Ecto neural progenitor cell (in vitro differentiated cells): ENCODE results near the gene IGSF21.

Experiments
- DNase-seq: peaks from one replicate; pipeline ENCODE4 v3.0.0-alpha.2; 2018; ENCODE audit warnings: low spot score

IGSF21 gene

DNA sequence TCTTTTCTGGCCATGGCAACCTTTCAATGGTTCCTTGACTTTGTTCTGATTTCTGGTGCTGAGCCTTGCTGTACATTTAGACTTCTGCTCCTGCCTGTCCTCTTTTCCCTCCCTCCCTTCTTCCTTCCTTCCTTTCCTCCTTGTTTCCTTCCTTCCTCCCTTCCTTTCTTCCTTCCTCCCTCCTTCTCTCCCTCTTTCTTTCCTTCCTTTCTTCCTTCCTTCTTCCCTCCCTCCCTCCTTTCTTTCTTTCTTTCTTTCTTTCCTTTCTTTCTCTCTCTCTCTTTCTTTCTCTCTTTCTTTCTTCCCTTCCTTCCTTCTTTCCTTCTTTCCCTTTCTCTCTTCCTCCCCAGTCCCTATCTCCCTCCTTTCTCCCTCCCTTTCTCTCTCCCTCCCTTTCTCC, 10.4 kb upstream of the IGSF21 start:
- no peak for DNase-seq

DNA sequence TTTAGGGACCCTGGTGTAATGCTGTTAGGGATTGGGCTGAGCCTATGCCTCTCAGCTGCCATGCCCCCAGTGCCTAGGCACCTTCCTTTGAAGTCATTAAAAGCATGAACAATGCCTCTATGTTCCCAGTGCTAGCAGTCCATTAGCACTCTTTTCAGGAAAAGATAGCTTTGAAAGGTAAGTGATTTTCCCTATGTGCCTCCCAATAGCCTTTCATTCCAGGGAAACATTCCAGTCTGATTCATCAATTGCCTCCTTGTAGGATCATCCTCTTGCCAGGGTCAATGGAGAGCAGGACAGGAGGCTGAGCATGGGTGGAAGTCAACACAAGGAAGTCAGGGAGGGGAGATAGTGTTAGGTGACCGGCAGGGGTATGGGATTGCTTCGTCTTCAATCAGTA, 8.6 kb upstream of the IGSF21 start:
- DNase-seq, result no peak

DNA sequence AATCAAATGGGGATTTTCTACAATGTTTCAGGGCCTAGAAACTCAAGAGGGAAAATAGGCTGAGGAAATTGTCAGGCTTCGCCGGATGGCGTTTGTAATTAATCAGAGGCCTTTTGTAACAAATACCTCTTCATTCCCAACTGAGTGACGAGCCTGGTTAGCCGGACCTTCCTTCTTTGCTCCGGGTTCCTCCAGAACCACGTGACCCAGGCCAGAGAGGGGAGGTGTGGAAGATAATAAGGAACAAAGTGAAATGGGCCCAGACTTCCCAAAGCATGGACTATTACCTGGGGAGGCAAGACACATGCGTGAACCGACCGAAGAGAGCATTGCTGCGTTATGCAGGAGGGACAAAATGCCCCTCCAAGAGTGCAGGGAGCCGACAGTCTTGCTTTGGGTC, 7.5 kb upstream of the IGSF21 start:
- DNase-seq, result no peak

DNA sequence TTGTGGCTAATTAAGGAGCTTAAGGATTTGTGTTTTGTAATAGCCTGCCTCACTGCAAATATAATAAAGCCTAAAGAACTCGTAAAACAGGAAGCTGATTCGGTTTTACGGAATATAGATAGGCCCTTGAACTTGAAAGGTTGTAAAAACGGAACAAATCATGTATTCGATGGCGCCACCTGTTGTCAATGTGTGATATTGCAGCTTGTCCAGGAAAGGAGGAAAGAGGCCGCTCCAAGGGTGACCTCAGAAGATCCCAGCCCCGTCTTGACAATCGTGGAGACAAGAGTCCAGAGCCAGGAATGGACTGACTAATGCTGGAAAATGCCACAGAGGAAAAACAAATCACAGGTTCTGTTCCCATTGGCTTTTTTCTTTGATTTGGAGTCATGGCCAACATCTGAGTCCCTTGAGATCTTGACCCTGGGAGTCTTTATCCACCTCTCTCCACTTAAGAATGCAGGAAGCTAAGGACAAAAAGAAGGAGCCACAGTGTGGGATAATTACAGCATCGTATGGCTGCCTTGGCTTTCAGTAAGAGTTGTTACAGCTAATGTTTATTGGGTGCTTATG, 7.0 kb upstream of the IGSF21 start:
- no peak for DNase-seq

DNA sequence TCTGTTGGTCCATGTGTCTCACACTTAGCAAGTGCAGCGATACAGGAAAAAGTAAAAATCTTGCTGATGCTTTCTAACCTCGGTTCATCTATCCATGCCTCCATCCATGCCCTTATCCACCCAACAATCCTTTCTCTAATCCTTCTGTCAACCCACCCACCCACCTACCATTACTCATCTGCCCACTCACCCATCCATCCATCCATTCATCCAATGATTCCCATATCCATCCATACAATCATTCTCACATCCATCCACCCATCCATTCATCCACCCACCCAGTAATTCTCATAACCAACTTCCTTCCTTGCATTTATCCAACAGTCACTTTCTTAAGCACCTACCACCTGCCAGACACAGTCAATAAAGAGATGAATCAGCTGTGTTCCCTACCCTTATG, 6.1 kb upstream of the IGSF21 start:
- DNase-seq, result no peak

DNA sequence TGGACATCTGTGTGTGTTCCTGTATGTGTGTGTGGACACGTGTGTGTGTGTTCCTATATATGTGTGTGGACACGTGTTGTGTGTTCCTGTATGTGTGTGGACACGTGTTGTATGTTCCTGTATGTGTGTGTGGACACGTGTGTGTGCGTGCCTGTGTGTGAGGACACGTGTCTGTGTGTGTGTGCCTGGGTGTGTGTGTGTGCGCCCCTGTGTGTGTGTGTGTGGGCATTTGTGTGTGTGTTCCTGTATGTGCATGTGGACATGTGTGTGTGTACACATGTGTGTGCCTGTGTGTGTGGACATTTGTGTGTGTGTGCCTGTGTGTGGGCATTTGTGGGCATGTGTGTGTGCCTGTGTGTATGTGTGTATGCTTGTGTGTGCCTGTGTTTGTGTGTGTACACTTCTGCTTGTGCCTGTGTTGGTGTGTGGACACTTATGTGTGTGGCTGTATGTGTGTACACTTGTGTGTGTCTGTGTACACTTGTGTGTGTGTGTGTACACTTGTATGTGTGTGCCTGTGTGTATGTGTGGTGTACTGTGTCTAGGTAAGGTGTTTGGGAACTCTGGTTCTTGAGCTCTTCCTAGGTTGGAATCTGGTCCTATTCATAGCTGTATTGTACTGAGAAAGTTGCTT, 3.7 kb upstream of the IGSF21 start:
- DNase-seq, result no peak

DNA sequence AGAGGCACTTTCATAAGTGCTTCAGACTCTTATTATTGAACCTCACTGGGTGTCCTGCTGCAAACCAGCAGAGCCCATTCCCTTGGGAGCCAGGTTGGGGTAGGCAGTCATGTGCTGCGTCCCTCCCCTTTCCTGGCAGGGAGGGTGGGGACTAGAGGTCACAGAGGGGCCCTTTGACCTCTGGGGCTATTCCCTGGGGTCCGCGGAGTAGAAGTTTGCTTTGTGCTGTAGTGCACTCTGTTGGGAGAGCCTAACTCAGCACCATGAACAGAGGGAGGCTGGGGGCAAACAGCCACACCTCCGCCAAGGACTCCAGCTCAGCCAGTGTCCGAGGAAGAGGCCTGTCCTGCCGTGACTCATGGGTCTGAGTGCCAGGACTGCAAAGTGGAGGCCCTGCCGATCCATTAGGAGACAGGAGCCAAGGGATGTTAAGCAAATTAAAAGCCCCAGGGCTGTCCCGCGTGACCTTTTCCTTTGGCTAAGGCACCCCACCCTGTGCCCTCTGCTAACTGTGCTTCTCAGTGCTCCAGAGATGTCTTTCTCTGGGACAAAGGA, 3.0 kb upstream of the IGSF21 start:
- DNase-seq, result peak; percentile 59

DNA sequence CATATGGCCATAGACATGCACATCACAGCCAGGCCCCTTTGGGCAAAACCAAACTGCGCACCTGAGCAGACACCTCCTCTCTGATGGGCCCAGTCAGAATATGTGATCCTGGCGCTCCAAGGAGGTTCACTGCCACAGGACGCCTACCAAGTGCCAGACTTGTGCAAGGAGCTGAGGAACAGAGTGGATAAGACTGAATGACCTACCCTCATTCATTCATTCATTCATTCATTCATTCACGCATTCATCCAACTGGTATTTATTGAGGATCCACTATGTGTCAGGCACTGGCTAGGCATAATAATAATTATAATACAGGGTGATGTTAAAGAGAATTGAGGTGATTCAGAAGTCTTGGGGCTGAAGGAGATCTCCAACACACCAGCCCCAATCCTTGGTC, 2.4 kb upstream of the IGSF21 start:
- DNase-seq, result no peak

DNA sequence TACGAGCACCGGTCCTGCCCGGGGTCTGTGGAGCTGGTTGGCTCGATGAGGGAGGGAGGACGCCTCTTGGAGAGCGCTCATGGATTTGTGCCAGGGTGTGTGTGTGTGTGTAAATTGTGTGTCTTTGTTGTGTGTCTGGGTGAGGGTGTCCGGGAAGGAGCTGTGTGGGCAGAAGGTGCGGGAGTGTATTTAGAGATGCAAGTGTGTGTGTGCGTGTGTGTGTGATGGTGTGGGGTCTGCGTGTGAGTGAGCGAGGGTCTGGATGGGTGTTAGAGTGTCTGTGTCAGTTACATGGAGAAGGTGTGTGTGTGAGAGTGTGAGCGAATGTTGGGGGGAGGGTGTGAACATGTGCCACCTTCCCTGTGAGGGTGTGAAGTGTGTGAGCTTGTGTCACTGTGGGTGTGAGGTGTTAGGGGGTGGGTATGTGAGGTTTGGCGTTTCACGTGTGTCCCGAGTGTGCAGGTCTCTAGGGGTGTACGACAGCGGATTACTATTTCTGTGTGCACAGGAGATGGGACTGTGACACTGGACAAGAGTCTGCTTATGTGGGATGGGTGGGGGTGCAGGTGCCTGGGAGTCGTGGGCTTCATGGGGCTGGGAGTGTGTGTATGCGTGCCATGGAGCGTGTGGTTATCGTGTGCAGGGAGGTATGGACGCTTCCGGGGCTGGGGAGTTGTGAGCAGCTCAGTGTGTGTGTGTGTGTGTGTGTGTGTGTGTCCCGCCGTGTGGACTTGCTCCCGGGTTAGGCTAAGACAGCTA, 880 bp downstream of the IGSF21 start:
- DNase-seq, result peak; percentile 60

DNA sequence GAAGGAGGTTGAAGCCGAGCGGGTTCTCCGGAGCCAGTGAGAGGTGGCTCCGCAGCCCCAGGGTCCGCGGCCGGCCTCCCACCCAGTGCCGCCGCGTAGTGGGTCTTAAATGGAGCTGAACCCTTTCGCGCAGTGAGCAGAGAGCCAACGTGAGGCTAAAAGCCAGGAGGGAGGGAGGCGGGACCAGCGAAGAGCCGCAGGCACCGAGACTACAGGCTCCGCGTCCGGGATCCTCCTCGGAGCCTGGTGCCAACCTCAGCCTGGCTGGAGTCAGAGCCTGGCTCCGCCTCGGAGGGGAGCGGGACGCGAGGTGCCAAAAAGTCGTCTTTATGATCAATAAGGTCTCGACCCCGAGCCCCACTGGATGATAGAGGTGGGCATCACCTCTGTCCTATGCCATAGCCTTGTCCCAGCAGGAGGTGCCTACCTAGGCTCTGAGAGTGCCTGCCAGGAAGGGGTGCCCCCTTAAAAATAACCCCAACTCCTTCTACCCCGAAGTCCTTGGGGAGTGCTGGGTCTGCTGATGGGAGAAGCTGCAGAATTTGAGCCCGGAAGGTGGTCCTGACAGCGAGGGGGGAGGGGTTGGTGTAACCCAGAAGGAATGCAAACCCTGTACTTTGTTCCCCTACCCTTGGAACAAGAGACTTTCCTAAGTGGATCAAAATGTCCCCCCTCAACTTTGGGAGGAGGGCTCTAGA, 1.6 kb downstream of the IGSF21 start:
- peak; percentile 57 for DNase-seq

DNA sequence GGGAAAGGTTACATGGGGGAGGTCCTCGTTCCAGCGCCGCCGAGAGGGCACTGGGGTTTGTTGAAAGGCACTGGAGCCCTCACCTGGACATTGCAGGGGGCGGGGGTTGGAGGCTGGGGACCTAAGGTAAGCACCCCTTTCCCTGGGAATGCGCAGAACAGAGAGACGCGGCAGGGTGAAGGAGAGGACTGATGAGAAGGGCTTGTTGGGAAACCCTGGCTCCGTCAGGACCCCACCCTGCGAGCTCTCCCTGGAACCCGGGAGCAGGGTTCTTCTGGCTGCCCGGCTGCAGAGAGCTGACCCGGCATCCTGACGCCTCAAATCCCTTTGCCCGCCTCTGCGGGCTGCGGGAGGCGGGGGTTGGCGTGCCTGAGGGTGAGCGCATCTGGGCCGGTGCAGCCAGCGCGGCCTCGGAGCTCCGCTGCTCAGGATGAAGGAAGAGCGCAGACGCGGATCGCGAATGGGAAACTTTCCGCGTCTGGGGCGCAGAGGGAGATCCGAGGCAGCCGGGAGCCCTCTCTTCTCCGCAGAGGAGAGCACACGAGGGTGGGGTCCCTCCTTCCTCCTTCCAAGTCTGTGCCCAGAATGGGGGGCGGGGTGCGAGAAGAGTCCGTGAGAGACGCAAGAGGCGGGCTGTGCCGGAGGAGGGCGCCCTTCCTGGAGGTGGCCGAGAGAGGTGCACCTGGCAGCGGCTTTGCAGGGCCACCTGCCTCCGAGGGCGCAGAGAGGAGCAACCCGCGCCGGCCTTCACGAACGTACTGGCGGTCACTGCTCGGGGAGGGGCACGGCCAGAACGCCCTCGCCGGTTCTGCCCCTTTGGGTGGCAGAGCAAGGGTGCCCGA, 2.4 kb downstream of the IGSF21 start:
- DNase-seq, result peak; percentile 85

DNA sequence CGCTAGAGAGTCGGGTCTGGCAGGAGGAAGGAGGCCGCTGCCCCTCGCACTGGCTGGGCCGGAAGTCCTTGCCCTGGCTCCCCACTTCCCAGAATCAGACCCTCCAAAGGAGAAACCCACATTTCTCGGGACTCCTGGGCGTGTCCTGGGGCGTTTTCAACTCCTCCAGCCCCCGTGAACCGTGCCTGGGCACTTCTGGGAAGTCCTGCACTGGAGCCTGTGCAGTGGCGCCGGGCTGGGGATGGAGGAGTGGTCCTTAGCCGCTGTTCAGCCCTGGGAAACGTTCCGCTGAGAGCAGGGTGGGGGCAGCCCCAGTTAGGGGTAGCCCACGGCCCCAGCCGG, 3.0 kb downstream of the IGSF21 start:
- no peak for DNase-seq

DNA sequence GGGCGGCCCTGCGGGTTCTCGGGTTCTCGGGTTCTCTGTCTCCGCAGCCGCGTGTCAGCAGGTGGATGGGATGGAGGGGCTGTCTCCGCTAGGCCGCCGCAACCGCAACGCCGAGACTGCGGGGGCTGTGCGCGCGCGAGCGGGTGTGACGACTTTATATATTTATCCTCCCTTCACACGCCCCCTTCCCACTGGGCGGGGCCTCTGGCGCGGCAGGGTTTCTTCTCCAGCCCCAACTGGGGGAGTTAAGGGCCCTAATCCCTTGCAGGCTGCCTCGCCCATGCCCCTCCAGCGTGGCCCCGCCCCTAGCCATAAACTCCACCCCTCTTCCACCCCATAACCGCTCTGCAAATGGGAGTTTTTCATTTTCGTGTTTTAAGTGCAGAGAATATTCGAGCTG, 3.4 kb downstream of the IGSF21 start:
- DNase-seq, result peak; percentile 66

DNA sequence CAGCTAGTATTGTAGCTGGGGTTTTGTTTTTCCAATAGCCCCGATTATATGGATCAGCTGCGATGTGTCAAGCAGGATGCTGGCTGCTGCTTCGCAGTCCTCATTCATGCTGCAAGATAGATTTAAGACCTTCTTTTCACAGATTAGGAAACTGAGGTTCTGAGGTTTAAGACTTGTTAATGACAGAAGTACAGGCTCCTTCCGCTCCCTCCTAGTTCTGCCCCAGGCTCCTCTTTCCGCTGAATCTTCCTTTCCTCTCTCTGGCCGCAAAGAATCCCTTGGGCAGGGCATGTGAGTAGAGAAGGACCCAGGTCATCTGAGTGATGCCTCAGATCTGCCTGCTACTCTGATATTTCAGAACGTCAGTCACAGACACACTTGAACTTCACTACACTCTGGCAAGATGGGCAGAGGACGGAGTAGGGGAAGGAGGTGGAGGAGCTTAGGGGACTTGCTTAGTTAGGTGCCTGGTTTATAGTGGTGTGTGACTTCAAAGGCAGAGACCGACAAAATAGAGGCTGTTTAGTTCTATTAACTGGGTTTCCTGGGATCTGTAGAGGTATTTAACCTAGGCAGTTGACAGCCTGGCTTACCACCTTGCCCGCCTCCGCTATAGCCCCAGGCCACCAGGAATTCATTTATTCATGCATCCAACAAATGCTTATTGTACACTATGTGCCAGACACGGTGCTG, 4.2 kb downstream of the IGSF21 start:
- DNase-seq, result no peak

DNA sequence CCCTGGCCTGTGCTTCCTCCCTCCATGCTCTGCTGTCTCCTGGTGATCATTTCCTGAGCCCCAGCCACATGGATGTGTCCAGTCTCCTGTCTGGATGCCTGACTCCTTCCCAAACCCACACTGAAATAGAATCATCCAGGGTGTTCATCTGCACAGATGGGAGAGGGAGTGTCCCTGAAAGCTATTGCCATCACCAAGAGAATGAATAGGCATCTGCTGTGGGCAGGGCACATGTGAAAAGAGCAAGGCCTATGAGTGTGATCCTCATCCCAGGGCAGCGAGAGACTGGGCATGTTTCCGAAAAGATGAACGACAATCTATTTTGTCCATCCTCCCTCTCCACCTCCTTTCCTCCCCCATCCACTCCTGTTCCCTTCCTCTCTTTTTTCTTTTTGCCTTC, 5.0 kb downstream of the IGSF21 start:
- no peak for DNase-seq

DNA sequence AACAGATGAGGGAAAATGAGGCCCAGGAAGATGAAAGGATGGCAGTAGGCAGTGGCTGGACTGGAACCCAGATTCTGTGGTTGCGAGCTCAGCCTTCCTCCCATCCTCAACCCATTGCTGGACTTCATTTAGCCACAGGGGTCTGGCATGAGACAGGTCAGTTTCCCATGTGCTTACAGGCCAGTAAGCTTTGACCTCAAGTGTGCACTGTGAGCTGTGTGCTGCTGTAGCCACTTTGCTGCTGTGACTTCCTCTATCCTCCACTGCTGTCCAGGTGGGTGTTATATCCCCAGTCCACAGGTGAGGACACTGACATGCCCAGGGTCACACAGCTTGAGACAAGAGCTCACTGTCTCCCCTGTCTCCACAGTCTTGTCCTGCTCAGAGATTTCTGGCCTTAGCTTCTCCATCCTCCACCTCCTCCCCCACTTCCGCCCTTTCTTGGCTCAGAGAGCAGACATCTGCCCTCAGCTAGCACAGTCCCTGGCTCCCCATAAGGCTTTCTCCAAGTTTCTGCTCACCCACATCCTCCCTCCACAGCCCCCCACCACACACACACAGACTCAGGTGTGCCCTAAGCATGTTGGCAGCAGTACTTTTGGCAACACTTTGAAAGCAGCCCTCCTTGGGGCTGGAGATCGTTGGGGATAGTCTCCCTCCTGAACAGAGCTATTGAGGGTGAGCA, 7.3 kb downstream of the IGSF21 start:
- DNase-seq, result no peak

DNA sequence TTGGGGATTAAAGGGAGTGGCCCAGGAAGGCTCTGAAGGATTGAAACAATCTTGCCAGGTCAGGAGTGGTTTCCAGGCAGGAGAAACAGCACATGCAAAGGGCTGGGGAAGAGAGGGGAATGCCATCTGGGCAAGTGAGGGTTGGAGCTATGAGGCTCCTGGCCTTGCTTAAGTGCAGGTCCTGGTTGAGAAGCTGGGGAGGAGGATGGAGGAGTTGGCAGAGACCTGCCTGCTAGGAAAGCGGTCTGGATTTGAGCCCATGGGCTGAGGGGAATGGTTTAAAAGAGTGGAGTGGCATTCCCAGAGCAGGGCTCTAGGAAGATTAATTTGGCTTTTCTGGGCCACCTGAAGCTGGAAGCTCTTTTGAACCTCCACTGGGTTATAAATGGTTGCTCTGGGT, 9.2 kb downstream of the IGSF21 start:
- no peak for DNase-seq

DNA sequence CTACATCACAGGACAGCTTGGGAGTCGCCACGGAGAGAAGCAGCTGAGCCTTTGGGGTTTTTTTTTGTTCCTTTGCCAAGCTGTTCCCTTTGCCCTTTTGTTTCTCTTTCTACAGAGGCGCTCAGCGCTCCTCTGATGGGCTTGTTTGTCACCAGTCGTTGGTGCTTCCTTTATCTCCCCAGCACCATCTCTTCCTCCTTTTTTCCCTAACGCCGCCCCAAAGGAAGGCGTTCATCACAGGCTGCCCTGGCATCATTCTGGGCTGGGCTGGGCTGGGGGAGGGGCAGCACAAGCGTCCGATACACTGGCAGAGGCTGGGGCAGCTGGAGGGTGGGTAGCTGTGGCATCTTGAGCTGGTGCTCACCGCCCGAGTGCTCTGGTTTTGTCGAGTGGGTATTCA, 10.5 kb downstream of the IGSF21 start:
- no peak for DNase-seq

DNA sequence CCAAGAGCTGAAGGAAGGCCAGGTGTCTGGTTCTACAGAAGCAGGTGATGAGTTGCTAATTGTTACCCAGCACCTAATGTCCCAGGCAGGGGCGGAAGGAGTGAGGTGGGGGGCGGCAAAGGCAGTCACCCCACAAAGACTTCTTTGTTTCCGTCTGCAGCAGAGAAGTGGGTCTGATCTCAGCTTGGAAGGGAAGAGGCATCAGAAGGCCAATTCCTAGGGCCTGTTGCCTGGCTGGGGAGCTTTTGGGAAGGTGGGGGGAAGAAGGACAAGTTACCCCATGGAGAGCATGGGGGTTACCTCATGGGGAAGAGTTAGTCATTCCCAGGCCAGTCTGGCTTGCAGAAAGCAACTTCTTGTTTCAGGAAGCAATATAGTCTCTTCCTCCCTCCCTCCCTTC, 10.9 kb downstream of the IGSF21 start:
- DNase-seq, result no peak

DNA sequence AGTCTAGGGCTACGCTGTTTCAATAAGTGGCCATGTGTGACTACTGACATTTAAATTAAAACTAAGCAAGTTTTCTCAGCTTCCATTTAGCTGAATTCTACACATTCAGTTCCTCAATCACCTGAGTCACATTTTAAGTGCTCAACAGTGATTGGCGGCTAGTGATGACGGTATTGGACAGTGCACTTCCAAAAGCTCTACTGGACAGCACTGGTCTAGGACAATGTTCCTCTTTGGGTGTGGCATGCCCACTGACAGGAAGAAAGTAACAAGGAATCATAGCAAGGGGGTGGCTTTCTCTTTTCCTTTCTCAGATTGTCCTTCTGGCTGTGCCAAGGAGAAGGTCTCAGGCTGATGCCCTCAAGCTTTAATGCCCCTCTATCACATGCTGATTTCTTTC, 11.7 kb downstream of the IGSF21 start:
- no peak for DNase-seq
